GM10847 (cell line): Measurements from ENCODE around the gene BRSK1.

Experiments
- POLR2A ChIP-seq: IDR thresholded peaks from 2 replicates; pipeline ENCODE4 v1.6.1; 2011; ENCODE audit not compliant: insufficient read length; ENCODE audit errors: extremely low read depth

The BRSK1 gene

DNA sequence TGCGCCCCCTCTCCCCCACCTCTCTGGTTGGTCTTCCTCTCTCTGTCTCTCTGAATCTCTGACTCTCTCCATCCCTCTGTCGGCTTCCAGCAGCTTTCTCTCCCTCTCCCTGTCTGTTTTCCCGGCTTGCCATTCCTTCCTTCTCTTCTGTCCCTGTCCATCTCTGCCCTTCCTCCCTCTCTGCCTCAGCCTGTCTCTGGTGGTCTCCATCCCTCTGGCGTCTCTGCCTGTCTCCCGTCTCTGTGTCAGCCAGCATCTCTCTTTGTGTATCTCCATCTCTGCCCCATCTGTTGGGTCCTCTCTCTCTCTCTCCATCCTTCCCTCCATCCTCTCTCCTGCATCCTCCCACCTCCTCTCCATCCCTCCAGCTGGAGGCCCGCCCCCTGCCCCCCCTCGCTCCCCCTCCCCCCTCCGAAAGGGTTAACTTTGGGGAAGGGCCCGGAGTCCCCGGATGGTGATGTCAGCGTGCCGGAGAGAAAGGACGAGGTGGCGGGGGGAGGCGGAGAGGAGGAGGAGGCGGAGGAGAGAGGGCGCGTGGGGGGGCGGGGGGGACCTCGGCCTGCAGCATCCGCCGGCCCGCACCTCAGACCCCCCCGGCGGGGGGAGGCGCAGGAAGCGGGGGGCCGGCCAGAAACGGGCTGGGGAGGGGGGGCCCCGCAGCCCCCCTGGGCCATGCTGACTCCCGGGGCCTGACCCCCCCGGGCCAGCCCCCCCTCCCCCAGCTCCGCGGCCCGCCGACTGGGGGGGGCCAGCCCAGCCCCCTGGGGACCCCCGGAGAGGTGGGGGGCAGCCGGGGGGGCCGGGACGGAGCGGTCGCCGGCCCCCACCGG lies at the start of gene BRSK1:
BRSK1 (plus strand) TSS at position 450 of the 830 bp plus-strand sequence. CDS start 446 bp downstream, outside the sequence.
- TF ChIP-seq POLR2A: no peak

DNA sequence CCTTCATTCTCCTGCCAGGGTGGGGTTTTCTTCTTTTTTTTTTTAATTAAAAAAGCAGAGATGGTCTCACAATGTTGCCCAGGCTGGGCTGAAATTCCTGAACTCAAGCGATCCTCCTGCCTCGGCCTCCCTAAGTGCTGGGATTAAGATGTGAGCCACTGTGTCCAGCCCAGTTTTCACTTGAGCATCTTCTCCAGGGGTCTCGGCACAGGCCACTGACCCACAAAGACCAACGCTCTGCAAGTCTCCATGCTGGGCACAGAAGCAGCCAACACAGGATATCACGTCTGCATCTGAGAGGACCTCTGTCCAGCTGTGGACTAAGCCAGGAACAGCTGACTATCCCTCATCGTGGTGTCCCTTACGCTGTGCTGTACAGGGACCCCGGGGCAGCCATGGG lies 45.8 kb upstream of the BRSK1 start:
- no peak for TF ChIP-seq POLR2A

DNA sequence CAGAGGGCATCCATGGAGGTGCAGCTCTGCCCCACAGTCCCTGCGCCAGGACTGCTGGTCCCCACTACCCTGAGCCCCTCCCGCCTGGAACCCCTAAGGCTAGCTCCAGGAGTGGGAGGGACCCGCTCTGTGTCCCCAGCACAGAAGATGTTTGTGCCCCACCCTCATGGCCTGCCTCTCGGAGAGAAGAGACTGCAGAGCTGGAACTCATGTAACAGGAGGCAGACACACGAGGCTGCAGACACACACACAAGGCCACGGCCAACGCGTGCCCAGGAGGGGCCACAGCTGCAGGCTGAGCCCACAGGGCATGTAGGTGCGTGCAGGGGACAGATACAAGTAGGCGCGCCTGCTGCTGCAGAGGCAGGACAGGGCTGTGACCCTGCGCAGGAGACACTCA lies 44.8 kb upstream of the BRSK1 start:
- TF ChIP-seq POLR2A: no peak

DNA sequence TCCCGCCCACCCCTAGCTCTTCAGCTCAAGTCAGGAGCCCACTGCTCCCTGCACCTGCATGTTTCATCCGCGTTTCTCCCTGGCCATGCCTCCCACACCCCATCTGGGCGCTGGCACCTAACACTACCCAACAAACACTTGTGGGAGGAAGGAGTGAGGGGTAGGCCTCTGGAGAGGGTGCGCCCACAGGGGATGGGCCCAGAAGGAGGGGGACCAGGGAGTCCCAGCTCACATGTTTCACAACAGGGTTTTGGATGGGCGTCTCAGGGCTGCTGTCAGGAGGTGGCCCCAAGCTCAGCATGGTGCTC lies 43.1 kb upstream of the BRSK1 start:
- TF ChIP-seq POLR2A: no peak

DNA sequence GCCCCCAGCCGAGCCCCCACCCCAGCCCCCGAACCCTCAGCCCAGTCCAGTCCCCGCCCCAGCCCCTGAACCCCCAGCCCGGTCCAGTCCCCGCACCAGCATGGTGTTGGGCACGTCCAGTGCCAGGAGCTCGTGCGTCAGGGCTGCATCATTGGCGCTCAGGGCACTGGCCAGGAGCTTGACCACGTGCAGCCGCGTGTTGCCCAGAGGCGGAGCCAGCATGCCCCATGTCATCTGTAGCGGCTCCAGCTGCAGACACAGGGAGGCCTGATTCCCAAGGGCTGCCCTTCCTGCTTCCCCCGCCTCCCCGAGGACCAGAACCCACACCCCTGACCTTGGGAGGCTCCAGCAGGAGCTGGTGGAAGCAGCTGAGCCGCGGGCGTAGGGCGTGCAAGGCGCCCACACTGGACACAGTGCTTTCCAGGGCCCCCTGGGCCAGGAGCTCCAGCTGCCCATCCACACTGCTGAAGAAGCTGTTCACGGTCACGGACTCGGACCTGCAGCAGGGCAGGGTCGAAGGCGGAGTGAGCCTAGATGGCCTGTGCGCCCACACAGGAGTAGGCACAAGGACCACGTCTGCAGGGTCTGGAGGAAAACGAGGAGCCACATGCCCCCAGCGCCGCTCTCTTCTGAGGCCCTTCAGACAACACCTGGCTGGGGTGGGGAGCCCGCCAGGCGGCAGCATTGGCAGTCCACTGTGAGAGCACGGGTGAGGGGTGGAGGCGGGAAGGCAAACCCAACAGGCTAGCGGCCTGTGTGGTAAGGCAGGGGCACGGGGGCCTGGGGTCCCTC lies 42.5 kb upstream of the BRSK1 start:
- TF ChIP-seq POLR2A: no peak

DNA sequence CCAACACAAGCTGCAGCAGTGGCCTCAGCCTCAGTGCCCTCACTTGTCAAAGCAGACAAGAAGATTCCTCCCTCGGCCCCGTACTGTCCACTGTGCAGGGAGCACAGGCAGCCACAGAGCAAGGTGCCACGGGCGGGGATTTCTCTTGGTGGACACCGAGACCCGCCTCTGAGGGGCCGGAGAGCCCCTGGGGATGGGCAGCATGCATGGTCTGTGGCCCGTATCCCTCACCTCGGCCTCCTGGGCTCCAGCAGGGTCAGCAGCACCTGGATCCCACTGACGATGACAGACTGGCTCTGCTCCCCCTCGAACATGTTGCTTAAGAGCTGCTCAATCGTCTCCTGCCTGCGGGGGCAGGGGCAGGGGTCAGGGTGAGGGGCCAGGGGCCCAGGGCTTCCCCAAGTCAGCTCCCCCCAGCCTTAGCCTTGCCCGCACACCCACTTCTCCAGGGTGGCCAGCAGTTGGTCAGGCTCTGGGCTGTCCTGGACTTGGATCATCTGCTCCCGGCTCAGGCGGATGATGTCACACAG lies 41.8 kb upstream of the BRSK1 start:
- no peak for TF ChIP-seq POLR2A

DNA sequence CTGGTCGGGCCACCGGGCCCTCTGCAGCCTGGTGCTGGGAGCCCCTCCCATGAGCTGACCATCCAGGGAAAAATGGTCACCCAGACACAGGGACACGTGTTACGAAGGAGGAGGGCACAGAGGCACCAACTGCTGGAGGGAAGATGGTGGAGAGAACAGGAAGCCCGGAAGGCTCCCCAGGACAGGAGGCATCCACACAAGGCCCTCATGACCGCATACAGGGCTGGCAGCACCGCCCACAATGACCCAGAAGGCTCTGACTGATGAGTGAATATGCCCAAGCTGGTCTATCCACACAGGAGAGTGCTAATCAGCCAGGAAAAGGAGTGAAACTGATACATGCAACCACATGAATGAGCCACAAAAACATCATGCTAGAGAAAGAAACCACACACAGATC lies 41.3 kb upstream of the BRSK1 start:
- no peak for TF ChIP-seq POLR2A

DNA sequence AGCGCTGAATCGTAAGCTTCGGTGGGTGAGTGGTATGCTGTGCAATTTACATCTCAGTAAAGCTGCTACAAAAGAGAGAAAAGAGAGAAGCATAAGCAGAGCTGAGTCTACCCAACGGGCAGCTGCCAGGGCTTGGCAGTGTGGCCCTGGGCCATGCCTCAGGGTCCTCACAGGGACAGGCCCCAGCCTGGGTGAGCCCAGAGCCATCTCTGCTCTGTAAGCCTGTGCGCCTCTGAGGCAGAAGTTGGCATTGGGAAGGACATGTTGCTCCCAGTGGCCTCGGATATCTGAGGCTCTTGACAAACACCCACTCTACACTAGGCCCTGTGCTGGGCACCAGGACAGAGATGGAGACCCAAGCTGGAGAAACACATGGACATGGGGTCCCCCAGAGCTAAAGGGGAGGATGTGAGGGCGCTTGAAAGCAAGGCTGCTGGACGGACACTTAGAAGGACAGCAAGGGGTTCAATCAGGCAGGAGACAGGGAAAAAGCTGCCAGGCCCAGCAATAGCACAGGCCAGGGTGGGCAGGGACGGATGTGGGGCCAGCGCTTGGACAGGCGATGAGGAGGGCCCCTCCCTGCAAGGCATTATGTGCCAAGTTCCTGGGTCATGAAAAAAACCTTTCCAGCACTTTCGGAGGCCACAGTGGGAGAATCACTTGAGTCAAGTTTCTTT lies 39.7 kb upstream of the BRSK1 start:
- no peak for TF ChIP-seq POLR2A

DNA sequence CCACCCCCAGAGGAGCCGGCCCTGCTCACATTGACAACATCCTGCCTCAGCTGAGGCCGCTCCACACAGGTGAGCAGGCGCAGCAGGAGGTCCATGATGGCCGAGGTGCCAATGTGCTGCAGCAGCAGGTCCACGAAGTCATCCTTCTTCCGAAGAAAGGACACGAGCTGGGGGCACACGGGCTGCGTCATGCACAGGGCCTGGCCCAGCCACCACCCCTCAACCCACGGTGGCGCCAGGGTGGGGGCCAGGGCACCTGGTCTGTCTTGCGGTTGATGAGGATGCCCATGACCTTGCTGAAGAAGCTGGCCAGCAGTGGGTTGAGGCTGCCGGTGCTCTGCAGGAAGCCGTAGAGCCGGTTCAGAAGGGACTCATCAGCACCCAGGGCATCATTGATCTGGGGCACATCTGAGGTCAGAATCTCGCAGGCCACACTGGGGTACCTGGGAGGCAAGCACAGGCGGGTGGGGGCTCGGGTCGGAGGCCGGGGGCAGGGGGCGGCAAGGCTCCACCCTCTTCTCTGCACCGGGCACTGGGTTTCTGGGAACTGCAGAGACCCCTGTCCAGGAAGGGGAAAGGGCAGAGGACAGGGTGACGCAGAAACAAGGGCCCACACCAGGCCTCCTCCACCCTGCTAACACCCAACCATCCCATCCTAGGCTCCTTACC lies 38.4 kb upstream of the BRSK1 start:
- TF ChIP-seq POLR2A: no peak

DNA sequence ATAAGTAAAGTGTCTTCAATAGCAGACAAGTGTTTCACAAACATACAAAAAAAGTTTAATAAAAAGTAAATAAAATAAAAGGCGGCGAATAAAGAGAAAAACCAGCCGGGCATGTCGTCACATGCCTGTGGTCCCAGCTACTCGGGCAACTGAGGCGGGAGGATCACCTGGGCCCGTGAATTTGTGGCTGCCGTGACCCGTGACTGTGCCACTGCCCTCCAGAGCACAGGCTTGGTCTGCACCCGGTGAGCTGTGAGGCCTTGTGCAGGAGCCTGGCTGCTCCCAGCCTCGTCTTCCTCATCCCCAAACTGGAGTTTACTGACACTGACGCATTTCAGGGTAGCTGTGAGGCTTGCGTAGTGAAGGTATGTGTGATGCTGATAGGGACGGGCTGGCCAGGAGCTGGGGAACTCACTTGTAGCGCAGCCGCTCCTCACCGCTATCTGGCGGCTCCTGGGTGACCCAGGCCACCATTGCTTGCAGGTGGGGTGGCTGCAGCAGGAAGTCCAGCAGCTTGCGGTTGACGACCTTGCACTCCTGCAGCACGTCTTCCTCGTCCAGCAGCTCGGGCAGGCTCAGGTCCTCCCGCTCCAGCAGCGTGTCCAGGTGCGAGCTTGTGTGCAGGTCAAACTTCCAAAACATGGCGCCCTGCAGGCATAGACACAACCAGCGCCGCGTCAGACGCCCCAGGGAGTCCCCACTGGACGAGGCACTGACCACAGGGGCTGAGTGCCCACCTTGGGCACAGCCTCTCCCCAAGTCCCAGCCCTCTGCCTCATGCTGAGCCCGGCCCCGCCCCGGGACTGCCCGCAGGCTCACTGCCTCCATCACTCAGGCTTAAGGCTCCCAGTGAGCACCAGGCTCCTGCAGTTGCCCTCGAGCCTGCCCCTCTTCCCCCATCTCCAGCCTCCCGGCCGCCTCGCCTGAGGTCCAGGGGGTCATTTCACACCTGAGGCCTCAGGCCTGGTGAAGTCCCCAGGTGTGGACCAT lies 37.0 kb upstream of the BRSK1 start:
- no peak for TF ChIP-seq POLR2A

DNA sequence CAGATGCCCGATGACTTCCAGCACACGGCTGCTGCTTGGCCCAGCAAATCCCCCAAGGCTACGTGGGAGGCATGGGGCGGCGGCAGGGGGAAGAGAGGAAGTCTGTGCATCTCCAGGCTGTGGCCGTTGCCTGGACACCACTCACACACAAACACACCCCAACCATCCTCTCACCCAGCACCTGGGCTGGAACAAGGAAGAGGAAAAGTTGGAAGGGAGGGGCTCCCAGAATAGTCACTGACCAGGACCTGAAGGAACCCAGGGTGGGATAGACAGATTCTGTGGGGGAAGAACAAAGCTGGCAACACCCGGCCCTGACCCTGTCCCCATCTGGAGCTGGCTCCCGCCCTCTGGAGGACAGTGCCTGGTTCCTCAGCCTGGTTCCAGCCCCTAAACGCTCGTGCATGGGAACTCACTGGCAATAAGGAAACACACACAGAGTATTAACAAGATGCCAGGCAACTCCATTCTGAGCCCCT lies 36.1 kb upstream of the BRSK1 start:
- no peak for TF ChIP-seq POLR2A

DNA sequence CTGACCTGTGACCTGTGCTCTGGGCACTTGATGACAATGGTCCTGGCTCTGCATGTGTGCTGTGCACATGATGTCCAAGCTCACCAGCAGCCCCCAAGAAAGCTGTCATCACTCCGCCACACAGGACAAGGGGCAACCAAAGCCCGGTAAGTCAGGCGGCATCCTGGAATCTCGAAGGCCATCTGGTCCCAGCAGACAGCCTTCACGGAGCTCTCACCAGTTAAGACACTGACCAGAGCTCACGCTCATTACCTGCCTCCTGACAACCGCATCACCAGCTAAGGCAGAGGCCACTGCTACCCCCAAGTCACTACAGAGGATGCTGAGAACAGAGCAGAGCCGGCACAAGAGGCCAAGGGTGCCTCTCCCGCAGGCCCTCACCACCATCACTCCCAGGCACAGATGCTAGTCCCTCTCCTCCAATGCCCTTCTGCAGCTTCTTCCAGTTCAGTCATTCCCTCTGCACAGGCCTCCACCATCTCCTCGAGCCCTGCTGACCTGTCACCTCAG lies 35.6 kb upstream of the BRSK1 start:
- TF ChIP-seq POLR2A: no peak

DNA sequence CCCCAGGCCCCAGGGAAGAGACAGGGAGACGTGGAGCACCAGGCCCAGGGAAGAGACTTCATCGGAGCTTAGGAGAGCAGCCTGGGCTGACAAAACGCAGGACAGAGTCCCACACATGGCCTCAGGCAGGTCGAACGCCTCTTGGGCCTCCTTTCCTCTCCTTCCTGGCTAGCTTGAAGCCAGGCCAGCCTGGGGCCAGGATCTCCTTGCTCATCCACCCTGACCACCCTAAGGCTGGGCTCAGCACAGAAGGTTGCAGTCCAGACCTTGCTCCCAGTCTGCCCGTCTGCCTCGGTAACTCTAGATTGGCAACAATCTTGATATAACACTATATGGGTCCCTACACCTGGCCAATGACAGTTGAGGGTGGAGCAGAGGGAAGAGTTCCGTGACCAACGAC lies 35.1 kb upstream of the BRSK1 start:
- no peak for TF ChIP-seq POLR2A

DNA sequence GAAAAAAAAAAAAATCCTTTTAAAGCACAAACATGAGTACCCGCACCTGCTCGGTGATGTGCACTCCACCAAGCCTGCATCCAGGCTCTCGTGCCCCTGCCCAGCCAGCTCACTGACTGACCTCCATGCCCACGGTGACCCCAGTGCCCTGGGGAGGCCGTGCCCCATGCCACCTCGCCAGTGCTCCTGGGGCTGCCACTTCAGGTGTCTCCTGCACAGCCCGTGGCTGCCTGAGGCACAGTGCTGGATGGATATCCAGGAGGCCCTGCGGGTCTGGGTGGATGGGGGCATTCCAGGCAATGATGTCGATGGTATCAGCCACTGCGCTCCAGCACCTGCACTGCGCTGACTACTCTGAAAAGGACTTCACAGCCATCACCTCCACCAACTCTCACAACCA lies 34.0 kb upstream of the BRSK1 start:
- TF ChIP-seq POLR2A: no peak
